ENCODE results near the gene MB21D2.

- TF ChIP-seq, protein P1, sequence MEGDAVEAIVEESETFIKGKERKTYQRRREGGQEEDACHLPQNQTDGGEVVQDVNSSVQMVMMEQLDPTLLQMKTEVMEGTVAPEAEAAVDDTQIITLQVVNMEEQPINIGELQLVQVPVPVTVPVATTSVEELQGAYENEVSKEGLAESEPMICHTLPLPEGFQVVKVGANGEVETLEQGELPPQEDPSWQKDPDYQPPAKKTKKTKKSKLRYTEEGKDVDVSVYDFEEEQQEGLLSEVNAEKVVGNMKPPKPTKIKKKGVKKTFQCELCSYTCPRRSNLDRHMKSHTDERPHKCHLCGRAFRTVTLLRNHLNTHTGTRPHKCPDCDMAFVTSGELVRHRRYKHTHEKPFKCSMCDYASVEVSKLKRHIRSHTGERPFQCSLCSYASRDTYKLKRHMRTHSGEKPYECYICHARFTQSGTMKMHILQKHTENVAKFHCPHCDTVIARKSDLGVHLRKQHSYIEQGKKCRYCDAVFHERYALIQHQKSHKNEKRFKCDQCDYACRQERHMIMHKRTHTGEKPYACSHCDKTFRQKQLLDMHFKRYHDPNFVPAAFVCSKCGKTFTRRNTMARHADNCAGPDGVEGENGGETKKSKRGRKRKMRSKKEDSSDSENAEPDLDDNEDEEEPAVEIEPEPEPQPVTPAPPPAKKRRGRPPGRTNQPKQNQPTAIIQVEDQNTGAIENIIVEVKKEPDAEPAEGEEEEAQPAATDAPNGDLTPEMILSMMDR (IDR thresholded peaks at IDR 0.05; ENCODE audit: low read length), result no peak
- TF ChIP-seq EZH2phosphoT487 (IDR thresholded peaks at IDR 0.05; ENCODE audit: low read length) (no peak), EZH2 (optimal IDR thresholded peaks at IDR 0.05; ENCODE audit: low read depth, low read length) (no peak)
Measured at GRCh38 chr3:192848371-192849233, 69.1 kb downstream of the MB21D2 start.

Data from MM.1S (cell line).